Measurements from ENCODE around the gene F5.
"Not testable (repeated sequence)": the region's sequence is repeated elsewhere in the genome, so short reads cannot be mapped to it uniquely, and the experiment has no call there.

The F5 gene

DNA sequence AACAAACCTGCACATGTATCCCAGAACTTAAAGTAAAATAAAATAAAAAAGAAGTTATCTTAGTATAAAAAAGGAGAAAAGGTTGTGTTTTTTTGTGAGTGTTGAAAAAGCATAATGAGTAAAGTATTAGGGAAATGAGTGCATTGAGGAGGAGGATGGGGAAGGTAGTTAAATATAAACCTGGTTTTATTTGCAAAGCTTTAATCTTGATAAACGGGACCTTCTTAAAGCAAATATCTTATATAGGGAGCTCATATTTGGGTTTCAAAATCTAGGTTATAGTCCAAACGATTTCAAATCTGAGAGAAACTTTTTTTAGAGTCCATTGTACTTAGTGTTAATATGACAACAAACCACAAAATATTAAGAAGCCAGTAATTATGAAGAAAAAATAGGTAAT, 78.9 kb downstream of the F5 start:
- H3K4me1 ChIP-seq (ENCODE audit: insufficient read depth, poor library complexity, severe bottlenecking): peaks cover 16% of the 10 kb centered on the region
- DNase-seq (ENCODE audit: low spot score) (no peak), ATAC-seq (ENCODE audit: low read depth) (no peak)
- TF ChIP-seq, protein P1, sequence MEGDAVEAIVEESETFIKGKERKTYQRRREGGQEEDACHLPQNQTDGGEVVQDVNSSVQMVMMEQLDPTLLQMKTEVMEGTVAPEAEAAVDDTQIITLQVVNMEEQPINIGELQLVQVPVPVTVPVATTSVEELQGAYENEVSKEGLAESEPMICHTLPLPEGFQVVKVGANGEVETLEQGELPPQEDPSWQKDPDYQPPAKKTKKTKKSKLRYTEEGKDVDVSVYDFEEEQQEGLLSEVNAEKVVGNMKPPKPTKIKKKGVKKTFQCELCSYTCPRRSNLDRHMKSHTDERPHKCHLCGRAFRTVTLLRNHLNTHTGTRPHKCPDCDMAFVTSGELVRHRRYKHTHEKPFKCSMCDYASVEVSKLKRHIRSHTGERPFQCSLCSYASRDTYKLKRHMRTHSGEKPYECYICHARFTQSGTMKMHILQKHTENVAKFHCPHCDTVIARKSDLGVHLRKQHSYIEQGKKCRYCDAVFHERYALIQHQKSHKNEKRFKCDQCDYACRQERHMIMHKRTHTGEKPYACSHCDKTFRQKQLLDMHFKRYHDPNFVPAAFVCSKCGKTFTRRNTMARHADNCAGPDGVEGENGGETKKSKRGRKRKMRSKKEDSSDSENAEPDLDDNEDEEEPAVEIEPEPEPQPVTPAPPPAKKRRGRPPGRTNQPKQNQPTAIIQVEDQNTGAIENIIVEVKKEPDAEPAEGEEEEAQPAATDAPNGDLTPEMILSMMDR (IDR thresholded peaks at IDR 0.05; ENCODE audit: poor library complexity, severe bottlenecking): no peak
- no peaks in the 10 kb centered on the region for H3K9me3 ChIP-seq (ENCODE audit: severe bottlenecking)
- no peaks in the 10 kb centered on the region for H3K27me3 ChIP-seq (ENCODE audit: insufficient read depth, poor library complexity, severe bottlenecking)
- no peak overlapping the region for H3K27ac ChIP-seq (ENCODE audit: poor library complexity, severe bottlenecking)
- H3K36me3 ChIP-seq (ENCODE audit: low read depth): no peaks in the 10 kb centered on the region
- no peak overlapping the region for H3K4me3 ChIP-seq (ENCODE audit: severe bottlenecking)

DNA sequence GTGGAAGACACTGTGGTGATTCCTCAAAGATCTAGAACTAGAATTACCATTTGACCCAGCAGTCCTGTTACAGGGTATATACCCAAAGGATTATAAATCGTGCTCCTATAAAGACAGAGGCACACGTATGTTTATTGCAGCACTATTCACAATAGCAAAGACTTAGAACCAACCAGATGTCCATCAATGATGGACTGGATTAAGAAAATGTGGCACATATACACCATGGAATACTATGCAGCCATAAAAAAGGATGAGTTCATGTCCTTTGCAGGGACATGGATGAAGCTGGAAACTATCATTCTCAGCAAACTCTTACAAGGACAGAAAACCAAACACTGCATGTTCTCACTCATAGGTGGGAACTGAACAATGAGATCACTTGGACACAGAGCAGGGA, 82.7 kb downstream of the F5 start:
- not testable (repeated sequence) for DNase-seq (ENCODE audit: low spot score); H3K9me3 ChIP-seq (ENCODE audit: severe bottlenecking); H3K36me3 ChIP-seq (ENCODE audit: low read depth); H3K27me3 ChIP-seq (ENCODE audit: insufficient read depth, poor library complexity, severe bottlenecking); H3K4me3 ChIP-seq (ENCODE audit: severe bottlenecking); ATAC-seq (ENCODE audit: low read depth); H3K27ac ChIP-seq (ENCODE audit: poor library complexity, severe bottlenecking); H3K4me1 ChIP-seq (ENCODE audit: insufficient read depth, poor library complexity, severe bottlenecking)

DNA sequence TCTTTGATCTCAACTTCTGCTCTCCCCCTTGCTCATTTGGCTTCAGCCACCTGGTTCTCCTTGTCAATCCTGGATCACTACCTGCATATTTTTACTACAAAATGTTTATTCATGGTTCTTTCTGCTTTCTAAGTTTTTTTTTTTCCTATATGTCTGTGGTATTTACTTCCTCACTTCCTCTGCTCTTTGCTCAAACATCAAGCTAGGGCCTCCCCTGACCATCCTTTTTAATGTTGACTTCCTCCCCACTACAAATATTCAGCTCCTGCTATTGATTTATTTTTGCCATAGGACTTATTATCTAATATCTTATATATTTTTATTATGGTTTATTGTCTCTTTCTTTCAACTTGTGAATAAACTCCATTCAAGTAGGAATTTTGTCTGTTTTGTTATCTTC, 86.5 kb downstream of the F5 start:
- H3K4me1 ChIP-seq (ENCODE audit: insufficient read depth, poor library complexity, severe bottlenecking): peaks cover 5% of the 10 kb centered on the region
- no peaks in the 10 kb centered on the region for H3K27me3 ChIP-seq (ENCODE audit: insufficient read depth, poor library complexity, severe bottlenecking)
- H3K9me3 ChIP-seq (ENCODE audit: severe bottlenecking): no peaks in the 10 kb centered on the region
- H3K4me3 ChIP-seq (ENCODE audit: severe bottlenecking): no peak overlapping the region
- TF ChIP-seq, protein P1 (IDR thresholded peaks at IDR 0.05; ENCODE audit: poor library complexity, severe bottlenecking): no peak
- H3K36me3 ChIP-seq (ENCODE audit: low read depth): no peaks in the 10 kb centered on the region
- no peak for ATAC-seq (ENCODE audit: low read depth)
- H3K27ac ChIP-seq (ENCODE audit: poor library complexity, severe bottlenecking): no peak overlapping the region
- DNase-seq (ENCODE audit: low spot score): no peak

DNA sequence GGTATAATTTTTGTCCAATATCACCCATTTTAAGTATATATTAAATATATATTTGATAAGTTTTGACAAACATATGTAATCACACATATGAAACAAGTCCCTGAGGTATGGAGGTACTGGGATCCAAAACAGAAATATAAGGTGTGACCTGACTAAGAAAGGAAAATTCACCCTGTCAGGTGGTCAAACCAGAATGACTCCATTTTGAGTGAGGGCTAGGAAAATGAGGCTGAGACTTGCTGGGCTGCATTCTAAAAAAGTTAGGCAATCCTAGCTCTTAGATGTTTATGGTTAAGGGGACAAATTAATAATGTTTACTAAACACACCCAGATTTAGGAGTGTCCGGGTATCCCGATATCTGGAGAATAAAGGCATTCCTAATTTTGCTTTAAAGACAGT, 89.0 kb downstream of the F5 start:
- Histone ChIP-seq H3K9me3 (ENCODE audit: severe bottlenecking) (no peaks in the 10 kb centered on the region), H3K4me1 (ENCODE audit: insufficient read depth, poor library complexity, severe bottlenecking) (peaks cover 5% of the 10 kb centered on the region), H3K27ac (ENCODE audit: poor library complexity, severe bottlenecking) (no peak overlapping the region), H3K36me3 (ENCODE audit: low read depth) (no peaks in the 10 kb centered on the region), H3K4me3 (ENCODE audit: severe bottlenecking) (no peak overlapping the region), H3K27me3 (ENCODE audit: insufficient read depth, poor library complexity, severe bottlenecking) (no peaks in the 10 kb centered on the region)
- DNase-seq (ENCODE audit: low spot score): no peak
- no peak for ATAC-seq (ENCODE audit: low read depth)
- TF ChIP-seq, protein P1 (IDR thresholded peaks at IDR 0.05; ENCODE audit: poor library complexity, severe bottlenecking): no peak

DNA sequence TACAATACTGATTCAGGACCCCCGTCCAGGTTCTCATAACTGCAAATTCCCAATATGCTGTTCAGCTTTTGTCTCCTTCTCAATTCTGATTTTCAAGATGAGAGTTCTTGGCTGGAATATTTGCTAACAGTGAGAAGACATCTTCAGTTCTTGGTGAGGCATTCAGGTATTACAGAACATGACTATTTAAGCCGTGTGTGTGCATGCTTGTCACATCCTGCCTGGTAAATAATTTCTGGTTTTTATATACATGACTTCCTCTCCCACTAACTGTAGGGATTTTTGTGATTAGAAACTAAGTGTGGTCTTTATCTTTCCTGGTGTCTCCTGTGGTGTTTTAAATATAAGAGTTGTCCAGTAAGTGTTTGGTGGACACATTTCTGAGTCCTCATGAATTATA, 90.4 kb downstream of the F5 start:
- Histone ChIP-seq H3K36me3 (ENCODE audit: low read depth) (no peaks in the 10 kb centered on the region), H3K27me3 (ENCODE audit: insufficient read depth, poor library complexity, severe bottlenecking) (no peaks in the 10 kb centered on the region), H3K4me3 (ENCODE audit: severe bottlenecking) (no peak overlapping the region), H3K27ac (ENCODE audit: poor library complexity, severe bottlenecking) (no peak overlapping the region), H3K9me3 (ENCODE audit: severe bottlenecking) (no peaks in the 10 kb centered on the region), H3K4me1 (ENCODE audit: insufficient read depth, poor library complexity, severe bottlenecking) (peaks cover 5% of the 10 kb centered on the region)
- ATAC-seq (ENCODE audit: low read depth) (no peak), DNase-seq (ENCODE audit: low spot score) (no peak)
- TF ChIP-seq, protein P1 (IDR thresholded peaks at IDR 0.05; ENCODE audit: poor library complexity, severe bottlenecking): no peak

Measured in RWPE2 (cell line).